Fibroblast of skin of right biceps (primary cell): ENCODE results near the gene EIF5AL1.
A peak's percentile ranks its signal among the peaks of the same experiment; 100 is the strongest.

ENCODE experiments used
- DNase-seq: peaks from one replicate; pipeline ENCODE4 v3.0.0-alpha.2; 2013

The EIF5AL1 gene

DNA sequence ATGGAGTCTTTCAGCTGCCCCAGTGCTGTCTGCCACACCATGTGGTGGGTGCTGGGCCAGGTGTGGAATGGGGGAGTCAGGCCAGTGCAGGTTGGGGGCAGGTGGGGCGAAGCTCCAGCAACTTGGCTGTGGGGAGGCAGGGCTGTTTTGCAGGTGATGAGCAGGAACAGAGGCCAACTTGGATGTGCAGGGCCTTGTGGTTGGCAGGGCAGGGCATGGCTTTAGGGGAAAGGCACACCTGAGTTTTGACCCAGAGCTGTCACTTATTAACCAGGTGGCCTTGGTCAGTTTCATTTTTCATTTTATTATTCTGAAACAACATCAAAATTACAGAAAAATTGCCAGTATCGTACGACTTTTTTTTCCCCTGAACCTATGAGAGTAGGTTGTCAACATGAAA lies 48.9 kb downstream of the EIF5AL1 start:
- DNase-seq: no peak

DNA sequence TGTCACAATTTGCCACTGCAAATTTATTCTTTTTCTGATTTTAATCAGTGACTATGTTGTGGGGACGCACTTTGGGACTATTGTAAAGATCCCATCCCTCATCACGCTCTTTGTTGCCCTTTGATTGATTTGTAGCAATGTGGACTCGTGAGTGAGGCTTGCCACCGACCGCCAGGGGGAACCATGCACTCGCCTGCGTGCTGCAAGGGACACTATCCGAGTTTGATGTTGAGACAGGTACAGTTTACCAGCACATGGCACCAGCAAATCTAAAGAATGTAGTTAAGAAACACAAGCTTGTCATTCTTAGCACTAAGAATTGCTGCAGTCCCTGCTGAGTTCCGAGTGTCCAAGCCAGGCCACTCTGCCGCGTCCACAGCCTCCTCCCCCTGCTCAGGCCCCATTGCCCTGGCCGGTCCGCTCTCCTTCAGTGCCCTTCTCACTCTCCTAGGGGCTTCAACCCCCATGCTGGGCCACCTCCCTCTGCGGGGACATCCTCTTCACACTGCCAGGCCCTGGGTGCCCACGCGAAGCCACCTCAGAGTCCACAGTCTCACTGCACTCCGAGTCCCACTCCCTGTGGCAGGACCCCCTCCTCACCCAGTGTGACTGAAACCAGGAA lies 49.9 kb downstream of the EIF5AL1 start:
- DNase-seq: peak; percentile 52

DNA sequence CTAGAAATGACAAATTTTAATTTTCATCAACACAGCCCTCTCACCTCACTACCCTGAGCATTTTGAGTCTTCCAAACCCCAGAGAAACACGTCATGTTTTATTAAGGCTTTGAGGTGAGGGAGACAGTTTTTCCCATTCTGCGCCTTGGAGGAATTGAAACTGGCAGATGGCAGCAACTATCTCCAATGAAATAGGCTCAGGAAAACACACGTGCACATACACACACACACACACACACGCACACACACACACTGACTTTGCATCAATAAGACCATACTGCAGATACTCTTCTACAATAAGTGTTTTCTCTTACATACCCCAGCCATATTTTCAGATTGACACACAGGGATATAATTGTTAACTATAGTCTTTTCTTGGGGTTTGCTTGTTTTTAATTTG lies 51.1 kb downstream of the EIF5AL1 start:
- no peak for DNase-seq
